H9 (cell line): Measurements from ENCODE around the gene SMO. TPM values are rescaled to one million over a fixed set of nuclear protein-coding genes. Genes with fewer than 3 reads are reported as not detected.

ENCODE experiments used
- DNase-seq: peaks from one replicate; pipeline ENCODE4 v3.0.0-alpha.2; 2017
- H2AFZ ChIP-seq: one replicate; pipeline ENCODE4 v1.6.1; 2013; ENCODE audit warnings: mild to moderate bottlenecking, low read length, control low read depth, moderate library complexity
- H2AK5ac ChIP-seq: 2 replicates; pipeline ENCODE4 v1.6.1; 2013; ENCODE audit warnings: low read length, control low read depth, mixed read lengths; ENCODE audit not compliant: insufficient read length
- H2BK120ac ChIP-seq: one replicate; pipeline ENCODE4 v1.6.1; 2013; ENCODE audit warnings: low read depth, mild to moderate bottlenecking, low read length, control low read depth, inconsistent platforms; ENCODE audit not compliant: poor library complexity, severe bottlenecking
- H2BK12ac ChIP-seq: 2 replicates; pipeline ENCODE4 v1.6.1; 2013; ENCODE audit warnings: low read length, control low read depth, mixed read lengths, low read depth; ENCODE audit not compliant: insufficient read length
- H2BK15ac ChIP-seq: 2 replicates; pipeline ENCODE4 v1.6.1; 2013; ENCODE audit warnings: low read depth, low read length, control low read depth
- H2BK20ac ChIP-seq: one replicate; pipeline ENCODE4 v1.6.1; 2013; ENCODE audit warnings: low read depth, mild to moderate bottlenecking, low read length, control low read depth, inconsistent platforms; ENCODE audit not compliant: poor library complexity, severe bottlenecking
- H2BK5ac ChIP-seq: 2 replicates; pipeline ENCODE4 v1.6.1; 2013; ENCODE audit warnings: low read length, control low read depth, mixed read lengths; ENCODE audit not compliant: insufficient read length
- H3K14ac ChIP-seq: 2 replicates; pipeline ENCODE4 v1.6.1; 2013; ENCODE audit warnings: low read length, control low read depth; ENCODE audit not compliant: insufficient read depth
- H3K18ac ChIP-seq: 2 replicates; pipeline ENCODE4 v1.6.1; 2013; ENCODE audit warnings: low read depth, mild to moderate bottlenecking, mixed read lengths, low read length, control low read depth; ENCODE audit not compliant: insufficient read length
- H3K23ac ChIP-seq: 2 replicates; pipeline ENCODE4 v1.6.1; 2013; ENCODE audit warnings: low read length, control low read depth, mixed read lengths, low read depth; ENCODE audit not compliant: insufficient read length
- H3K23me2 ChIP-seq: 2 replicates; pipeline ENCODE4 v1.6.1; 2013; ENCODE audit warnings: low read depth, mild to moderate bottlenecking, mixed read lengths, low read length, control low read depth; ENCODE audit not compliant: insufficient read length, poor library complexity, severe bottlenecking
- H3K27ac ChIP-seq: 2 replicates; pipeline ENCODE4 v1.5.1; 2013; ENCODE audit warnings: low read length, control low read depth, mixed read lengths, low read depth; ENCODE audit not compliant: insufficient read length
- H3K27me3 ChIP-seq: 2 replicates; pipeline ENCODE4 v1.6.1; 2013; ENCODE audit warnings: low read length, control low read depth, inconsistent platforms; ENCODE audit not compliant: insufficient read depth
- H3K4ac ChIP-seq: 2 replicates; pipeline ENCODE4 v1.6.1; 2013; ENCODE audit warnings: low read depth, mild to moderate bottlenecking, control low read depth, inconsistent platforms, low read length, moderate library complexity
- H3K4me1 ChIP-seq: 2 replicates; pipeline ENCODE4 v1.6.1; 2013; ENCODE audit warnings: low read length, control low read depth, inconsistent platforms; ENCODE audit not compliant: insufficient read depth
- H3K4me2 ChIP-seq: 2 replicates; pipeline ENCODE4 v1.6.1; 2013; ENCODE audit warnings: low read length, control low read depth, mixed read lengths; ENCODE audit not compliant: insufficient read length, insufficient read depth
- H3K56ac ChIP-seq: 2 replicates; pipeline ENCODE4 v1.6.1; 2013; ENCODE audit warnings: low read depth, mild to moderate bottlenecking, mixed read lengths, low read length, control low read depth; ENCODE audit not compliant: insufficient read length
- H3K79me1 ChIP-seq: 2 replicates; pipeline ENCODE4 v1.6.1; 2013; ENCODE audit warnings: low read depth, mild to moderate bottlenecking, moderate library complexity, low read length, control low read depth, inconsistent platforms; ENCODE audit not compliant: insufficient read depth, poor library complexity, severe bottlenecking
- H3K79me2 ChIP-seq: 2 replicates; pipeline ENCODE4 v1.6.1; 2013; ENCODE audit warnings: low read length, control low read depth, inconsistent platforms; ENCODE audit not compliant: insufficient read depth
- H3K9ac ChIP-seq: 2 replicates; pipeline ENCODE4 v1.6.1; 2013; ENCODE audit warnings: low read length, control low read depth, mixed read lengths; ENCODE audit not compliant: insufficient read length; ENCODE audit errors: extremely low read depth
- H3K9me3 ChIP-seq: one replicate; pipeline ENCODE4 v1.6.1; 2013; ENCODE audit warnings: low read depth, low read length, inconsistent platforms; ENCODE audit not compliant: control insufficient read depth
- H3T11ph ChIP-seq: one replicate; pipeline ENCODE4 v1.6.1; 2013; ENCODE audit warnings: mild to moderate bottlenecking, low read length, control low read depth, inconsistent platforms
- H4K20me1 ChIP-seq: one replicate; pipeline ENCODE4 v1.6.1; 2013; ENCODE audit not compliant: control insufficient read depth, insufficient read length, insufficient read depth
- H4K5ac ChIP-seq: 2 replicates; pipeline ENCODE4 v1.6.1; 2013; ENCODE audit warnings: low read depth, mild to moderate bottlenecking, mixed read lengths, low read length, control low read depth; ENCODE audit not compliant: insufficient read length
- H4K8ac ChIP-seq: replicated peaks from 2 replicates; pipeline ENCODE4 v1.6.1; 2013; ENCODE audit warnings: low read length, control low read depth, mixed read lengths, low read depth; ENCODE audit not compliant: insufficient read length
- H4K91ac ChIP-seq: 2 replicates; pipeline ENCODE4 v1.6.1; 2013; ENCODE audit warnings: low read depth, mild to moderate bottlenecking, moderate library complexity, mixed read lengths, low read length, control low read depth; ENCODE audit not compliant: insufficient read length
- H3K27ac Mint-ChIP-seq, 3 experiments: 2 replicates in 2 of 3; 3 replicates in 1 of 3; pipeline ENCODE4 v1.8.0; 2020 to 2021; ENCODE audit warnings: mixed read lengths in 3 of 3, mild to moderate bottlenecking in 1 of 3, moderate library complexity in 1 of 3
- H3K27me3 Mint-ChIP-seq: 2 replicates; pipeline ENCODE4 v1.8.0; 2021; ENCODE audit warnings: low read depth, mild to moderate bottlenecking, moderate library complexity, mixed read lengths
- H3K36me3 Mint-ChIP-seq, 3 experiments: 2 replicates in 2 of 3; 3 replicates in 1 of 3; pipeline ENCODE4 v1.8.0; 2020 to 2021; ENCODE audit warnings: low read depth in 3 of 3, mixed read lengths in 3 of 3; ENCODE audit not compliant: insufficient read depth in 1 of 3
- H3K4me1 Mint-ChIP-seq, 2 experiments: 2 replicates each; pipeline ENCODE4 v1.8.0; 2020; ENCODE audit warnings: mixed read lengths in 2 of 2
- H3K4me3 Mint-ChIP-seq, 2 experiments: 2 replicates in 1 of 2; 3 replicates in 1 of 2; pipeline ENCODE4 v1.8.0; 2020 to 2021; ENCODE audit warnings: mild to moderate bottlenecking in 2 of 2, mixed read lengths in 2 of 2, moderate library complexity in 1 of 2
- H3K9me3 Mint-ChIP-seq, 2 experiments: 2 replicates in 1 of 2; 3 replicates in 1 of 2; pipeline ENCODE4 v1.8.0; 2020; ENCODE audit warnings: mild to moderate bottlenecking in 2 of 2, mixed read lengths in 2 of 2, moderate library complexity in 1 of 2
- CTCF ChIP-seq: fragments of 200-600 bp; sonication (generic); conservative IDR thresholded peaks from 3 replicates; pipeline ENCODE4 v1.8.0; 2021; ENCODE audit warnings: antibody characterized with exemption, mild to moderate bottlenecking
- WGBS: extraction: QIAGEN DNeasy Blood & Tissue Kit; methylation state at CpG from one replicate; pipeline ENCODE4 v1.1.7; 2013; ENCODE audit warnings: missing lambda C conversion rate, low lambda C conversion rate, mixed read lengths; ENCODE audit not compliant: insufficient read length; ENCODE audit errors: extremely low coverage; 5-methylcytosine and 5-hydroxymethylcytosine counted together
- total RNA-seq: library from RNA; stranded (reverse); gene quantifications from 2 replicates; pipeline ENCODE4 v1.2.1, GENCODE V29; 2021

The SMO gene
- total RNA-seq, 1 experiment from 2014 or later, result 66.8 TPM

GRCh38 chr7:129212126-129212525, 23.7 kb downstream of the SMO start:
- no CpG with 5 or more reads among the region's 14 CpGs for WGBS
- no peak overlapping the region for H2BK5ac ChIP-seq
- H3T11ph ChIP-seq, result no peak overlapping the region
- no peak overlapping the region for H3K4me2 ChIP-seq
- H3K27ac ChIP-seq, result no peak overlapping the region
- peaks cover 4 to 5% of the 10 kb centered on the region in 2 experiments for H3K4me1 Mint-ChIP-seq
- H3K27ac Mint-ChIP-seq, result no peak overlapping the region
- H4K8ac ChIP-seq, result no peak overlapping the region
- H3K18ac ChIP-seq, result no peak overlapping the region
- H3K23me2 ChIP-seq, result no peaks in the 10 kb centered on the region
- no peak overlapping the region for H2BK20ac ChIP-seq
- no peak overlapping the region for H3K4ac ChIP-seq
- TF ChIP-seq CTCF, result no peak
- no peak overlapping the region for H2BK15ac ChIP-seq
- no peak overlapping the region for H3K4me3 Mint-ChIP-seq
- H3K79me1 ChIP-seq, result no peaks in the 10 kb centered on the region
- H3K27me3 Mint-ChIP-seq, result no peaks in the 10 kb centered on the region; the same call in 1 of the 2 replicates
- H4K91ac ChIP-seq, result no peak overlapping the region
- no peak overlapping the region for H2AK5ac ChIP-seq
- no peak for DNase-seq
- no peaks in the 10 kb centered on the region for H3K9me3 ChIP-seq
- no peaks in the 10 kb centered on the region for H3K4me1 ChIP-seq
- no peak overlapping the region for H3K23ac ChIP-seq
- H4K5ac ChIP-seq, result no peak overlapping the region
- no peaks in the 10 kb centered on the region for H3K79me2 ChIP-seq
- H3K14ac ChIP-seq, result no peak overlapping the region
- no peak overlapping the region for H3K56ac ChIP-seq
- no peak overlapping the region for H3K9ac ChIP-seq
- H2BK120ac ChIP-seq, result no peak overlapping the region
- H2BK12ac ChIP-seq, result no peak overlapping the region
- H2AFZ ChIP-seq, result no peak overlapping the region
- peaks cover 27 to 68% (median 67%) of the 10 kb centered on the region in 3 experiments for H3K36me3 Mint-ChIP-seq
- H3K27me3 ChIP-seq, result no peaks in the 10 kb centered on the region
- peaks cover 21 to 26% of the 10 kb centered on the region in 2 experiments for H3K9me3 Mint-ChIP-seq
- H4K20me1 ChIP-seq, result no peaks in the 10 kb centered on the region
